Measurements from ENCODE around the gene NFE2L1.
"Not testable (repeated sequence)": the region's sequence is repeated elsewhere in the genome, so short reads cannot be mapped to it uniquely, and the experiment has no call there.

NFE2L1 gene, protein sequence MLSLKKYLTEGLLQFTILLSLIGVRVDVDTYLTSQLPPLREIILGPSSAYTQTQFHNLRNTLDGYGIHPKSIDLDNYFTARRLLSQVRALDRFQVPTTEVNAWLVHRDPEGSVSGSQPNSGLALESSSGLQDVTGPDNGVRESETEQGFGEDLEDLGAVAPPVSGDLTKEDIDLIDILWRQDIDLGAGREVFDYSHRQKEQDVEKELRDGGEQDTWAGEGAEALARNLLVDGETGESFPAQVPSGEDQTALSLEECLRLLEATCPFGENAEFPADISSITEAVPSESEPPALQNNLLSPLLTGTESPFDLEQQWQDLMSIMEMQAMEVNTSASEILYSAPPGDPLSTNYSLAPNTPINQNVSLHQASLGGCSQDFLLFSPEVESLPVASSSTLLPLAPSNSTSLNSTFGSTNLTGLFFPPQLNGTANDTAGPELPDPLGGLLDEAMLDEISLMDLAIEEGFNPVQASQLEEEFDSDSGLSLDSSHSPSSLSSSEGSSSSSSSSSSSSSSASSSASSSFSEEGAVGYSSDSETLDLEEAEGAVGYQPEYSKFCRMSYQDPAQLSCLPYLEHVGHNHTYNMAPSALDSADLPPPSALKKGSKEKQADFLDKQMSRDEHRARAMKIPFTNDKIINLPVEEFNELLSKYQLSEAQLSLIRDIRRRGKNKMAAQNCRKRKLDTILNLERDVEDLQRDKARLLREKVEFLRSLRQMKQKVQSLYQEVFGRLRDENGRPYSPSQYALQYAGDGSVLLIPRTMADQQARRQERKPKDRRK

DNA sequence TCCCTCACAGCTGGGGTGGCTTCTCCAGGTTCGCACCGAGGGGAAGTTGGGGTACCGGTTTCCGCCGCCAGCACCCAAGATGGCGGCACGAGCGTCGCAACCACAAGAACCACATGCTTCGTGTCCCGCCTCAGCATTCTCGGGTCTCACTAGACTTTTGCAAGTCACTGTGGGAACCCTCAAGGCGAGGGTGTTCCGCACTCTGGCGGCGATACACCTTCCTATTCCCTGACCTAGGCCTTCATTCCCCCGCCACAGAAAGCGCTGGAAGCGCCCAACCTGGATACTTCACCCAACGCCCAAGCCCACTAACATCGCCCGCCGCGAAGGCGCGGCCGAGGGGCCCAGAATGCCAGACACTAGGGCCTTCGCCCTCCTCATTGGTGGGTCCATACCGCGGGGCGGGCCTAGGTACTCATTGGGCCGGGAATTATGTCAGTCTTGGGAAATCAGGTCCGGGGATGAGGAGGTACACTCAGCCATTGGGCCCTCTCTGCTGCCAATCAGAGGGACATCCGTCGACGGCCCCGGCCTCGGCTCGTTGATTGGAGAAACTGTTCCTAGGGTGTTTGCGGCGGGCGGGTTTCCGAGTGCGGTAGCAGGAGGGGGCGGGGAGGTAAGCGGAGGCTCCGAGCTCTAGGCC, at the start of gene NFE2L1:
NFE2L1 (plus strand) TSS at position 619 of the 643 bp plus-strand sequence. CDS start 2,760 bp downstream, outside the sequence.
- DNase-seq = peak; percentile 98 to 100 (median 99)

GRCh38 chr17:47999582-47999981, 48.6 kb upstream of the NFE2L1 start:
- peak in 1 of 3 experiments; percentile 45 for DNase-seq

- no peak for DNase-seq
Observed at GRCh38 chr17:48001197-48001596, 47.0 kb upstream of the NFE2L1 start.

GRCh38 chr17:48001657-48002056, 46.5 kb upstream of the NFE2L1 start:
- not testable (repeated sequence) for DNase-seq

- DNase-seq = peak; percentile 61 to 85 (median 65)
Observed at GRCh38 chr17:48002266-48002915, 45.8 kb upstream of the NFE2L1 start.

DNA sequence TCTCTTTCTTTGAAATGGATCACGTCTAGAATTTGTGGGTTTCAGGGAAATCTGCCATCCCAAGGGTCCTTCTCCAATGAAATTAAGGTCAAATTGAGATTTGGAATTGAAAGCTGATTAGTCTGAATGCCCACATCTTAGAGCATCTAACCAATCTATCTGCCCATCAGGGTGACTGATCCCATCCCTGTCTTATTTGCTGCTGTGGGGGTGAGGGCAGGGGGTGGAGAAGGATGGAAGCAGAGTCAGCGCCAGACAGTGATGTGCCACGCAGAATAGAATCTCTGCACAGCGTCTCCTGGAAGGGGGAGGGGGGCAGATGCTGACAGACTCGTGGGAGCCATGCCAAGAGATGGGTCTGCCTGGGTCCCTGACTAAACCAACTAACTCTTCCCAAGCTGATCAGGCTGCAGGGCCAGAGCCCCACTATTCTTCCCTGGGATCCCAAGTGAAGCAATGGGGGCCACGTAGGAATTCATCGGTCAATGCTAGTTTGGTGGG, 45.2 kb upstream of the NFE2L1 start:
- peak in 2 of 3 experiments; percentile 93 to 97 for DNase-seq

DNA sequence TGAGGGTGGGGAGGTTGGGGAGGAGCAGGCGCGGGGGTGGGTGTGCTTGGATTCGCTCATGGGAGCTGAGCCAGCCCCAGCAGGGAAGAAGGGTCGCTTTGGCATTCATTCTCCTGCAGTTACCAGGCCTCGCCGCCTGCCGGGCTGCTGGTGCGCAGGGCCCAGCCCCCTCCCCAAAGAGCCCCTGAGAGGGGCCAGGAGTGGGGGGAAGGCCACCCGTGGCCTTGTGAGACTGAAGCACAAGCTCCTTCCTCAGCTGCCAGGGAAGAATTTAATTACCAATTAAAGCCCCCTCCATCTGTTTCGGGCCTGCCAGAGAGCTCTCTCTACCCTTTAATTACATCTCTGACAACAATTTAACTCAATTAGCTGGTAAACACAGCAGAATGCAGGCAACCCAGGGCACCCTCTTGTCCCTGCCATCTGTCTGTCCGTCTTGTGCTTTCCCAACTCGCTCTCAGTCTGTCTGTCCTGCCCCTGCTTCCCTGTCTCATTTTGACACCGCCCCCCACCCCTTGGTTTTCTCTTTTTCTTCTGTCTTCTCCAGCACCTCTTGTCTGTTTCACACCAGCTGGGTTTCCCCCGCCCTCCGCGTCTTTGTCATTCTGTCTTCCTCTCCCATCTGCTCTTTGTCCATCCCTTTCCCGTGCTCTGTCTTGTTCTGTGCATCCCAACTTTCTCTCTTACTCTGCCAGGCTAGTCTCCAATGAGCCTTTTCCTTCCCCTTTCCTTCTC, 44.6 kb upstream of the NFE2L1 start:
- DNase-seq = peak in 2 of 3 experiments; percentile 98 to 99

DNA sequence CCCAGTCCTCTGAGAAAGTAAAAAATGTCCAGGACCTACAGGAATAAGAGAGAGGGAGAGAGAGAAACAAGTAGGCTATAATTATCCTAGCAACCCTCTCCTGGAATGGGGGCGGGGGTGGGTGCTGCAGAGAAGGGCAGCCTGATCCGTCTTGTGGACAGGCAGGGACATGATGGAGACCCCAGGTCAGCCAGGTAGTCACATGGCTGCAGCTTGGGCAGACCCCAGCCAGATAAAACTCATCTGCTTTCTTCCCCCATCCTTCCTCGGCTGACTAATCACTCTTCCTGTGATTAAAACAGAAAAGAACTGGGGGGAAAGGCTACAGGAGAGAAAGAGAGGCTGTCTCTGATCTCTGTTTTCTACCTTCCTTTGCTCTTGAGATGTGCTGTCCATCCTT, 43.2 kb upstream of the NFE2L1 start:
- peak in 2 of 3 experiments; percentile 66 to 81 for DNase-seq

DNA sequence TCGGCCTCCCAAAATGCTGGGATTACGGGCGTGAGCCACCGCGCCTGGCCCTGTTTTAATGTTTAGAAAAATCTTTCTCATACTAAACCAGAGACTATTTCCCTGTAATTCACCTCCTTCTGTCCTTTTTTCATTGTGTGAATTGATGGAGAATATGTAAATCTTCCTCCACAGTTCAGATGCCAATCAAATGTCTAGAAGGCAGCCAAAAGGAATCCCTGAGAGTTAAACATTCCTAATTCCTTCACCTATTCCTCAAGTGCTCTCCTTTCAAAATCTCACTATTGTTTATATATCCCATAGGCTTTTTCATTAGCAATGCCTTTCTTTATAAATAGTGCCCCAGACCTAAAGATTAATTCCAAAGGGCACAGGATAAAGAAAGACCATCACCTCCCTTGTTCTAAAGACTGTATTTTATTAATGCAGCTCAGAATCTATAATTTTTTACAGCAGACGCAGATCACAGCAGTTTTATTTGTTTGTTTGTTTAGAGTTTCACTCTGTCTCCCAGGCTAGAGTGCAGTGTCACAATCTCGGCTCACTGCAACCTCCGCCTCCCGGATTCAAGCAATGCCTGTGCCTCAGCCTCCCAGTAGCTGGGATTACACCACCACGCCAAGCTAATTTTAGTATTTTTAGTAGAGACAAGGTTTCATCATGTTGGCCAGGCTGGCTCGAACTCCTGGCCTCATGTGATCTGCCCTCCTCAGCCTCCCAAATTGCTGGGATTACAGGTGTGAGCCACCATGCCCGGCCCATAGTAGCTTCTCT, 41.0 kb upstream of the NFE2L1 start:
- DNase-seq = no peak

GRCh38 chr17:48010193-48010592, 38.0 kb upstream of the NFE2L1 start:
- DNase-seq = no peak

DNA sequence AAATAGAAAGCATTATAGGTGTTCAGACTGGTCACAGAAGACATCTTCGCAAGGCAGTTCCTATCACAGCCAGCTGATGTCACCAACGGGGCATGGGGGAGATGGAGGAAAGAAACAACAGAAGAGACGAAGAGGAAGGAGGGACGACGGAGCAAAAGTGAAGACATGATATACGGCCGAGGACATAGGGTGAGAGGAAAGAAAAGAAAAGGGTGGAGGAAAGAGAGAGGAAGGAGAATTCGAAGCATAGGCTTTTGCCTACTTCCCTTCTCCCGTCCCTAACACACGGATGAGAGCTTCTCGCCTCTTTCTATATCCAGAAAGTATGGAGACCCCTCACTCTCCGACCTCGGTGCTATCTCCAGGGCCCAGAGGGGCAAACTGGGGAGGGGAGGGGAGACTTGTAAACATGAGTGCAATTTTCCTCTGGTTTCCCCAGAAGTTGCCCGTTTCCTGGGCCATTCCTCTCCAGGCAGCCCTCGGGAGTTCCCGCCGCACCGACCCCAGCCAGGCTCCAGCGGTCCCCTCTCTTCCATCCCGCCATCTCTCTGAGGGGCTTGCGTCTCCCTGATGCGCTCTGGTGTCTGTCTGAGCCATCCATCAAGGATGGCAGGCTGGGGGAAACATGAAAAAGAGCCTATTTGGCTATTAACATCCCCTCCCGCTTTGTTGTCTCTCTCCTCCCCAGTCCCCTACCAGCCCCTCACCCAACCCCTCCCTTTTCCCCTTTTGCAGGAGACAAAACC, 36.6 kb upstream of the NFE2L1 start:
- DNase-seq = peak; percentile 50 to 88 (median 82)

GRCh38 chr17:48012151-48012520, 36.0 kb upstream of the NFE2L1 start:
- DNase-seq = peak; percentile 86 to 99 (median 96)

GRCh38 chr17:48012654-48013053, 35.5 kb upstream of the NFE2L1 start:
- DNase-seq = peak in 1 of 3 experiments; percentile 81

GRCh38 chr17:48013876-48014594, 34.1 kb upstream of the NFE2L1 start:
- DNase-seq = no peak

DNA sequence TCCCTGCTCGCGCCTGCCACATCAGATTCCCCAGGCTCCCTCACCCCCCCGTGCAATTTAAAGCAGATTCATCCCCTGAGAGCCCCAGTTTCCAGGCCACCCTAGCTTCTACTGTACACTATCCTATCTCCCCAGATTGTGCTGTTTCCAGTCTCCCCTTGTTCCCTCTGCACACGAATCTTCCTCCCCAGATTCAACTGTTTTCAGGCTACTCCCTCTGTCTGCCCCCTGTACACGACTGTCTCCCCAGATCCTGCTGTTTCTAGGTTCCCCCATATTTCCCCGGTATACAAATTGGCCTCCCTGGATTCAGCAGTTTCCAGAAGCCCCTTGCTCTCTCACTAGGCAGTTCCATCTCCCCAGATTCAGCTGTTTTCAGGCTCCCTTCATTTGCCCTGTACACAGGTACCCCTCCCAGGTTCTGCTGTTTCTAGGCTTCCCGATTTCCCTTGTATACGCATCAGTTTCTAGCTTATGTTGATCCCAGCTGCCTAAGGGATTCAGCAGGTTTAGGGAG, 33.5 kb upstream of the NFE2L1 start:
- DNase-seq = peak; percentile 59 to 91 (median 71)

GRCh38 chr17:48016112-48016511, 32.0 kb upstream of the NFE2L1 start:
- DNase-seq = peak in 1 of 3 experiments; percentile 40

DNA sequence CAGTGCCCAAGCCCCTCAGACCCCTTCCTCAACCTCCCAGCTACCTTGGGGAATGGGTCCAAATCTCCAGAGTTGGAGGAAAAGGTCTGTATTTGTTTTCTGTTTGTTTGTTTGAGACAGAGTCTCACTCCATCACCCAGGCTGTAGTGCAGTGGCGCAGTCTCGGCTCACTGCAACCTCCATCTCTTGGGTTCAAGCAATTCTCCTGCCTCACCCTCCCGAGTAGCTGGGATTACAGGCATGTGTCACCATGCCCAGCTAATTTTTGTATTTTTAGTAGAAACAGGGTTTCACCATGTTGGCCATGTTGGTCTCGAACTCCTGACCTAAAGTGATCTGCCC, 30.4 kb upstream of the NFE2L1 start:
- not testable (repeated sequence) for DNase-seq

GRCh38 chr17:48021934-48022333, 26.2 kb upstream of the NFE2L1 start:
- DNase-seq = no peak

- DNase-seq = no peak
Observed at GRCh38 chr17:48022901-48023300, 25.3 kb upstream of the NFE2L1 start.
